ENCODE data around the gene RNF4. TPM values are rescaled to one million over a fixed set of nuclear protein-coding genes. Genes with fewer than 3 reads are reported as not detected.

RNF4 gene, protein sequence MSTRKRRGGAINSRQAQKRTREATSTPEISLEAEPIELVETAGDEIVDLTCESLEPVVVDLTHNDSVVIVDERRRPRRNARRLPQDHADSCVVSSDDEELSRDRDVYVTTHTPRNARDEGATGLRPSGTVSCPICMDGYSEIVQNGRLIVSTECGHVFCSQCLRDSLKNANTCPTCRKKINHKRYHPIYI
- total RNA-seq: 32.4 and 45.6 TPM in 2 replicates
- polyA plus RNA-seq: 72.4 and 89.4 TPM in 2 replicates
- polyA plus RNA-seq (2012): 40.4 and 41.9 TPM in 2 replicates
- 62.6 and 100 TPM in 2 replicates for polyA minus RNA-seq (ENCODE audit: low replicate concordance)

DNA sequence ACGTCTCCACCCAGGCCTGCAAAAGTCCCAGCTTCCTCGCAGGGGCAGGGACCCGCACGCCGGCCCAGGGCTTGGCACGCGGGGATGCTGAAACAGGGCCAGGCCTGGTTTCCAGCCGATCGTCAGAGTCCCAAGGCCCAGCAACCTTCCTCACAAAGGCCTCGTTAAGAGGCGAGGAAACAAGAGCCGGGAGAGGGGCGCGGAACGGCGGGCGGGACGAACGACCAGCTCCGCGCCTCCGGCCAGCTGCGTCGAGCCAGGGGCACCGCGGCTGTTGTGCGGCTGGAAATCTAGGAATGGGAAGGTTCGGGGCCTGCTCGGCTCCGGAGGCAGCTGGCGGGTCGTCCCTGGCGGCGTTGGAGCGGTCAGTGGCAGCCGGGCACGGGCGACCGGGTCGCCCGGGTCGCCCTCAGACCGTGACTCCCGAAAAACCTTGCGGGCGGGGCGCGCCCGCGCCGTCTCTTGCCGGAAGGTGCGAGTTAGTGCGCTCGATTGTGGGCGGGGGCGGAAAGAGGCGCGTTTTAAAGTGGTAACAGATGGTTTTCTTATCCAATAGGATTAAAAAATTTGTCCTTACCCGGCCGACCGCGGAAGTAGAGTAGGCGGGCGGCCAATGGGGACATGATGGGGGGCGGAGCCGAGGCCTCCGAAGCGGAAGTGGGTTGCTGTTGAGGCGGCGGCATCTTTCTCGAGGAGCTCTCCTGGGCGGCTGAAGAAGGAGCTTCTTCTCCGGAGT lies at the start of gene RNF4:
Gene RNF4, plus strand, starts transcription at position 651 of the 736 bp plus-strand sequence. CDS start 21,388 bp downstream, outside the sequence.
- no peaks in the 10 kb centered on the region for H3K9me3 ChIP-seq (ENCODE audit: control insufficient read depth, insufficient read depth, low read depth, low read length)
- no peaks in the 10 kb centered on the region for H3K4me1 ChIP-seq (ENCODE audit: control insufficient read depth, extremely low read depth, insufficient read depth, low read length)
- DNase-seq (ENCODE audit: low read depth in 2 of 2): peak; percentile 97
- H2AFZ ChIP-seq (ENCODE audit: low read length): peak within 1 kb of the TSS; percentile 56
- peak within 1 kb of the TSS; percentile 100 for H3K4me2 ChIP-seq (ENCODE audit: extremely low read depth, insufficient read depth, low read length)
- peaks cover 52% of the 10 kb centered on the region for H3K79me2 ChIP-seq (ENCODE audit: control insufficient read depth, insufficient read depth, low read length)
- no peaks in the 10 kb centered on the region for H3K27me3 ChIP-seq (ENCODE audit: control insufficient read depth, insufficient read depth, low read length)
- peaks cover 9% of the 10 kb centered on the region for H3K36me3 ChIP-seq (ENCODE audit: control insufficient read depth, insufficient read depth, low read length)
- no peak for TF ChIP-seq EZH2 (IDR thresholded peaks at IDR 0.05; ENCODE audit: low read length, missing control alignments)
- TF ChIP-seq, protein P1, sequence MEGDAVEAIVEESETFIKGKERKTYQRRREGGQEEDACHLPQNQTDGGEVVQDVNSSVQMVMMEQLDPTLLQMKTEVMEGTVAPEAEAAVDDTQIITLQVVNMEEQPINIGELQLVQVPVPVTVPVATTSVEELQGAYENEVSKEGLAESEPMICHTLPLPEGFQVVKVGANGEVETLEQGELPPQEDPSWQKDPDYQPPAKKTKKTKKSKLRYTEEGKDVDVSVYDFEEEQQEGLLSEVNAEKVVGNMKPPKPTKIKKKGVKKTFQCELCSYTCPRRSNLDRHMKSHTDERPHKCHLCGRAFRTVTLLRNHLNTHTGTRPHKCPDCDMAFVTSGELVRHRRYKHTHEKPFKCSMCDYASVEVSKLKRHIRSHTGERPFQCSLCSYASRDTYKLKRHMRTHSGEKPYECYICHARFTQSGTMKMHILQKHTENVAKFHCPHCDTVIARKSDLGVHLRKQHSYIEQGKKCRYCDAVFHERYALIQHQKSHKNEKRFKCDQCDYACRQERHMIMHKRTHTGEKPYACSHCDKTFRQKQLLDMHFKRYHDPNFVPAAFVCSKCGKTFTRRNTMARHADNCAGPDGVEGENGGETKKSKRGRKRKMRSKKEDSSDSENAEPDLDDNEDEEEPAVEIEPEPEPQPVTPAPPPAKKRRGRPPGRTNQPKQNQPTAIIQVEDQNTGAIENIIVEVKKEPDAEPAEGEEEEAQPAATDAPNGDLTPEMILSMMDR (conservative IDR thresholded peaks at IDR 0.05 in 1 of 2, IDR thresholded peaks at IDR 0.05 in 1 of 2; ENCODE audit: low read depth in 1 of 2, low read length in 2 of 2): no peak
- peak within 1 kb of the TSS; percentile 78 to 97 (median 92) for H3K4me3 ChIP-seq (replicated peaks in 1 of 4; ENCODE audit: control extremely low read depth in 1 of 4, insufficient read depth in 1 of 4, low read depth in 3 of 4, low read length in 4 of 4)
- no peaks in the 10 kb centered on the region for H4K20me1 ChIP-seq (ENCODE audit: control insufficient read depth, extremely low read depth, insufficient read depth, low read length)
- peak within 1 kb of the TSS; percentile 83 for H3K9ac ChIP-seq (ENCODE audit: insufficient read depth, low read length)
- peak within 1 kb of the TSS; percentile 92 for H3K27ac ChIP-seq (ENCODE audit: insufficient read depth, low read length)

DNA sequence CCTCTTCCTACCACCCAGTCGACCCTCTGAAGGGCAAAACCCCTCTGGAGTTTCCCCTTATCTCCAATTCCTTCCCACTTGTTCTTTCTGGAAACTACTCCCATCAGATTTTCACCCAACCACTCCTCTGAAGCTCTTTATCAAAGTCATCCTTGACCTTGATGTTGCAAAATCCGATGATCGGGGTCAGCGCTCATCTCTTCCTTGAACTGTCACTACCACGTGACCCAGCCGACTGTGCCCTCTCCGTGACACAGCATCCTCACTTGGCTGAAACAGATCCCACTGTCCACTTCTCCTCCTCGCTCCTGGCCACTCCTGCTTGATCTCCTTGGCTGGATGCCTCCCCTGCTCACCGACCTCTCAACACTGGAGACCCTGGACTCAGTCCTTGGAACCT lies 49.1 kb upstream of the RNF4 start:
- H3K36me3 ChIP-seq (ENCODE audit: control insufficient read depth, insufficient read depth, low read length): no peaks in the 10 kb centered on the region
- no peak overlapping the region for H3K9ac ChIP-seq (ENCODE audit: insufficient read depth, low read length)
- peaks cover 17% of the 10 kb centered on the region for H3K27me3 ChIP-seq (ENCODE audit: control insufficient read depth, insufficient read depth, low read length)
- peaks cover 3% of the 10 kb centered on the region for H3K4me1 ChIP-seq (ENCODE audit: control insufficient read depth, extremely low read depth, insufficient read depth, low read length)
- DNase-seq (ENCODE audit: low read depth in 2 of 2): no peak
- TF ChIP-seq, protein P1 (conservative IDR thresholded peaks at IDR 0.05 in 1 of 2, IDR thresholded peaks at IDR 0.05 in 1 of 2; ENCODE audit: low read depth in 1 of 2, low read length in 2 of 2): no peak
- peak; percentile 65 for TF ChIP-seq EZH2 (IDR thresholded peaks at IDR 0.05; ENCODE audit: low read length, missing control alignments)
- H2AFZ ChIP-seq (ENCODE audit: low read length): no peak overlapping the region
- H3K9me3 ChIP-seq (ENCODE audit: control insufficient read depth, insufficient read depth, low read depth, low read length): no peaks in the 10 kb centered on the region
- H3K79me2 ChIP-seq (ENCODE audit: control insufficient read depth, insufficient read depth, low read length): peaks cover 3% of the 10 kb centered on the region
- no peaks in the 10 kb centered on the region for H4K20me1 ChIP-seq (ENCODE audit: control insufficient read depth, extremely low read depth, insufficient read depth, low read length)
- no peak overlapping the region for H3K27ac ChIP-seq (ENCODE audit: insufficient read depth, low read length)
- no peak overlapping the region for H3K4me2 ChIP-seq (ENCODE audit: extremely low read depth, insufficient read depth, low read length)
- H3K4me3 ChIP-seq (replicated peaks in 1 of 4; ENCODE audit: control extremely low read depth in 1 of 4, insufficient read depth in 1 of 4, low read depth in 3 of 4, low read length in 4 of 4): no peak overlapping the region

DNA sequence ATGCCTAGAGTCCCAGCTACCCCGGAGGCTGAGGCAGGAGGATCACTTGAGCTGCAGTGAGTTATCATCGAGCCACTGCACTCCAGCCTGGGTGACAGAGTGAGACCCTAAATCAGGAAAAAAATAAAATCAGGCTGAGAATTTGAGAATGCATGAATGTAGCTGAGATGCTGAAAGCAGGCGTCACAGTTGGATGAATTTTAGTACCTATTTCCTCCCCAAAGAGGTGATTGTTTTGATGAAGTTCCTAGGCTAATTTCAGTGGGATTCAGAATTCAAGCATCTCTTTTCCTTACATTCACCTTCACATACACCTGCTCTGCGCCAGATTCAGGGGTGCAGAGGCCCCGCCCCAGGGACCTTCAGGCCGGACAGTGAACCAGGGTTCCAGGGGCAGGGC lies 47.0 kb upstream of the RNF4 start:
- Histone ChIP-seq H3K36me3 (ENCODE audit: control insufficient read depth, insufficient read depth, low read length) (no peaks in the 10 kb centered on the region), H3K4me1 (ENCODE audit: control insufficient read depth, extremely low read depth, insufficient read depth, low read length) (peaks cover 3% of the 10 kb centered on the region), H2AFZ (ENCODE audit: low read length) (no peak overlapping the region), H3K4me2 (ENCODE audit: extremely low read depth, insufficient read depth, low read length) (no peak overlapping the region), H3K27ac (ENCODE audit: insufficient read depth, low read length) (no peak overlapping the region), H3K4me3 (replicated peaks in 1 of 4; ENCODE audit: control extremely low read depth in 1 of 4, insufficient read depth in 1 of 4, low read depth in 3 of 4, low read length in 4 of 4) (no peak overlapping the region), H3K79me2 (ENCODE audit: control insufficient read depth, insufficient read depth, low read length) (no peaks in the 10 kb centered on the region), H3K9ac (ENCODE audit: insufficient read depth, low read length) (no peak overlapping the region), H3K9me3 (ENCODE audit: control insufficient read depth, insufficient read depth, low read depth, low read length) (no peaks in the 10 kb centered on the region), H3K27me3 (ENCODE audit: control insufficient read depth, insufficient read depth, low read length) (peaks cover 17% of the 10 kb centered on the region), H4K20me1 (ENCODE audit: control insufficient read depth, extremely low read depth, insufficient read depth, low read length) (no peaks in the 10 kb centered on the region)
- no peak for TF ChIP-seq EZH2 (IDR thresholded peaks at IDR 0.05; ENCODE audit: low read length, missing control alignments)
- TF ChIP-seq, protein P1 (conservative IDR thresholded peaks at IDR 0.05 in 1 of 2, IDR thresholded peaks at IDR 0.05 in 1 of 2; ENCODE audit: low read depth in 1 of 2, low read length in 2 of 2): no peak
- DNase-seq (ENCODE audit: low read depth in 2 of 2): no peak

All from fibroblast of lung (primary cell).